ENCODE measurements around the gene SEMA3F. TPM values are rescaled to one million over a fixed set of nuclear protein-coding genes. Genes with fewer than 3 reads are reported as not detected.

Gene SEMA3F
- polyA plus RNA-seq, 4 donors, result 3.0 to 35.7 (median 4.3) TPM

- Histone ChIP-seq H3K9me3 (ENCODE audit: control insufficient read depth in 2 of 2, insufficient read depth in 1 of 2, low read depth in 1 of 2, low read length in 1 of 2) (no peaks in the 10 kb centered on the region), H3K27ac (ENCODE audit: low read depth in 1 of 3, low read length in 2 of 3) (peak overlapping the region; percentile 79 to 87 (median 81)), H3K27me3 (ENCODE audit: control insufficient read depth in 3 of 3, insufficient read depth in 3 of 3, low read length in 3 of 3) (no peaks in the 10 kb centered on the region), H3K36me3 (ENCODE audit: control insufficient read depth in 3 of 3, insufficient read depth in 2 of 3, low read depth in 1 of 3, low read length in 3 of 3) (peaks cover 0 to 46% (median 0%) of the 10 kb centered on the region in 3 donors), H3K4me1 (ENCODE audit: control insufficient read depth in 3 of 3, insufficient read depth in 2 of 3, low read depth in 1 of 3, low read length in 2 of 3) (peaks cover 10 to 40% (median 18%) of the 10 kb centered on the region in 3 donors), H3K4me3 (ENCODE audit: low read depth in 1 of 3, low read length in 3 of 3) (peak overlapping the region; percentile 78 to 92 (median 86))
- WGBS, 3 donors, result 4 to 22% (median 18%) methylated on average over 31 of the region's 31 CpGs
- FAIRE-seq, result no peak
- peak; percentile 58 to 85 for DNase-seq
Observed at GRCh38 chr3:50237754-50238548, 82.8 kb downstream of the SEMA3F start.

- Histone ChIP-seq H3K27ac (ENCODE audit: low read depth in 1 of 3, low read length in 2 of 3) (peak overlapping the region; percentile 62 to 81 (median 79)), H3K4me3 (ENCODE audit: low read depth in 1 of 3, low read length in 3 of 3) (peak overlapping the region in 2 of 3 donors; percentile 86 to 92), H3K4me1 (ENCODE audit: control insufficient read depth in 3 of 3, insufficient read depth in 2 of 3, low read depth in 1 of 3, low read length in 2 of 3) (peaks cover 10 to 38% (median 23%) of the 10 kb centered on the region in 3 donors), H3K36me3 (ENCODE audit: control insufficient read depth in 3 of 3, insufficient read depth in 2 of 3, low read depth in 1 of 3, low read length in 3 of 3) (peaks cover 0 to 51% (median 0%) of the 10 kb centered on the region in 3 donors), H3K27me3 (ENCODE audit: control insufficient read depth in 3 of 3, insufficient read depth in 3 of 3, low read length in 3 of 3) (no peaks in the 10 kb centered on the region), H3K9me3 (ENCODE audit: control insufficient read depth in 2 of 2, insufficient read depth in 1 of 2, low read depth in 1 of 2, low read length in 1 of 2) (no peaks in the 10 kb centered on the region)
- FAIRE-seq (no peak), DNase-seq (peak; percentile 62 to 95)
- WGBS, 3 donors, result 13 to 28% (median 26%) methylated on average over 7 of the region's 7 CpGs
Observed at GRCh38 chr3:50238549-50239026, 83.5 kb downstream of the SEMA3F start.

Other genes starting within 250 kb of the SEMA3F start
- 10 to 100 TPM; 15.9 to 48.1 (median 29.9) TPM for gene MON1A, start 225.5 kb upstream of the SEMA3F start, polyA plus RNA-seq
- 100 to 1,000 TPM in 3 of 4 donors, 10 to 100 TPM in 1; 61.0 to 409 (median 167) TPM for gene RBM6, start 215.2 kb upstream of the SEMA3F start, polyA plus RNA-seq
- gene RBM5, start 66.4 kb upstream of the SEMA3F start, polyA plus RNA-seq, result 100 to 1,000 TPM in 1 of 4 donors, 10 to 100 TPM in 3; 57.1 to 216 (median 84.3) TPM
- not detected for gene GNAT1, start 36.3 kb downstream of the SEMA3F start, polyA plus RNA-seq
- 1 to 10 TPM in 2 of 4 donors, not detected in 2; 2.1 to 2.4 TPM for gene SLC38A3, start 49.9 kb downstream of the SEMA3F start, polyA plus RNA-seq
- 100 to 1,000 TPM in 2 of 4 donors, 10 to 100 TPM in 2; 23.9 to 117 (median 81.9) TPM for gene GNAI2, start 80.9 kb downstream of the SEMA3F start, polyA plus RNA-seq
- 100 to 1,000 TPM in 3 of 4 donors, 10 to 100 TPM in 1; 39.2 to 204 (median 154) TPM for gene SEMA3B, start 113.8 kb downstream of the SEMA3F start, polyA plus RNA-seq
- gene LSMEM2, start 123.8 kb downstream of the SEMA3F start, polyA plus RNA-seq, result under 1 TPM in 3 of 4 donors, not detected in 1; 0.21 to 0.54 (median 0.30) TPM
- 10 to 100 TPM; 46.3 to 93.4 (median 71.0) TPM for gene IFRD2, start 137.1 kb downstream of the SEMA3F start, polyA plus RNA-seq
- gene HYAL3, start 144.1 kb downstream of the SEMA3F start, polyA plus RNA-seq, result 1 to 10 TPM; 1.6 to 4.1 (median 2.5) TPM
- gene NAA80, start 144.1 kb downstream of the SEMA3F start, polyA plus RNA-seq, result 1 to 10 TPM; 2.4 to 8.5 (median 7.3) TPM
- gene HYAL1, start 148.2 kb downstream of the SEMA3F start, polyA plus RNA-seq, result 10 to 100 TPM in 1 of 4 donors, 1 to 10 TPM in 3; 1.1 to 11.1 (median 3.7) TPM
- 100 to 1,000 TPM in 1 of 4 donors, 10 to 100 TPM in 3; 11.0 to 124 (median 23.6) TPM for gene HYAL2, start 167.4 kb downstream of the SEMA3F start, polyA plus RNA-seq
- 10 to 100 TPM; 26.8 to 46.2 (median 30.6) TPM for gene TUSC2, start 172.9 kb downstream of the SEMA3F start, polyA plus RNA-seq
- gene RASSF1, start 185.5 kb downstream of the SEMA3F start, polyA plus RNA-seq, result 10 to 100 TPM; 16.3 to 39.0 (median 26.2) TPM
- gene ZMYND10, start 190.4 kb downstream of the SEMA3F start, polyA plus RNA-seq, result 1 to 10 TPM in 2 of 4 donors, under 1 TPM in 2; 0.43 to 2.5 (median 1.2) TPM
- 10 to 100 TPM; 16.2 to 31.8 (median 21.3) TPM for gene NPRL2, start 195.5 kb downstream of the SEMA3F start, polyA plus RNA-seq
- 10 to 100 TPM; 25.8 to 39.1 (median 30.9) TPM for gene CYB561D2, start 195.5 kb downstream of the SEMA3F start, polyA plus RNA-seq
- 10 to 100 TPM; 24.8 to 49.1 (median 31.0) TPM for gene TMEM115, start 204.2 kb downstream of the SEMA3F start, polyA plus RNA-seq

Data from small intestine (tissue), 7 donors.